ENCODE measurements around the gene AVEN.

- TF ChIP-seq CTCF (conservative IDR thresholded peaks at IDR 0.05; ENCODE audit: low read depth in 2 of 2) (no peak), JUNB (IDR thresholded peaks at IDR 0.05; ENCODE audit: unreplicated experiment) (no peak), EZH2 (IDR thresholded peaks at IDR 0.05; ENCODE audit: low read depth, unreplicated experiment) (no peak), REST (IDR thresholded peaks at IDR 0.05; ENCODE audit: unreplicated experiment) (no peak), ETS1 (IDR thresholded peaks at IDR 0.05) (no peak), POLR2AphosphoS5 (IDR thresholded peaks at IDR 0.05; ENCODE audit: low read depth) (no peak), EZH2phosphoT487 (IDR thresholded peaks at IDR 0.05; ENCODE audit: unreplicated experiment) (no peak), ZNF114 (CRISPR knock-in tag; IDR thresholded peaks at IDR 0.05) (no peak), NANOG (IDR thresholded peaks at IDR 0.05; ENCODE audit: borderline replicate concordance) (no peak), CREB1 (CRISPR knock-in tag; IDR thresholded peaks at IDR 0.05; ENCODE audit: low read depth) (no peak), ZNF331 (CRISPR knock-in tag; IDR thresholded peaks at IDR 0.05; ENCODE audit: low read depth) (no peak), STAT1 (IDR thresholded peaks at IDR 0.05; ENCODE audit: unreplicated experiment) (no peak)
Observed at GRCh38 chr15:33908406-33908805, 130.6 kb downstream of the AVEN start.

Data from GM23338 (cell line).